WTC11 (cell line): ENCODE data around the gene SYNPO2.

ENCODE experiments used
- CTCF ChIP-seq: fragments of 200-600 bp; IDR thresholded peaks from 2 replicates; pipeline ENCODE4 v1.8.0; 2022; ENCODE audit warnings: antibody characterized with exemption
- ELF4 ChIP-seq: sonication (generic); formaldehyde crosslinking; IDR thresholded peaks from 2 replicates; pipeline ENCODE4 v1.8.1; 2022; ENCODE audit warnings: low read depth, mild to moderate bottlenecking, moderate library complexity, missing genetic modification reagents
- MLX ChIP-seq: sonication (generic); formaldehyde crosslinking; IDR thresholded peaks from 2 replicates; pipeline ENCODE4 v1.8.1; 2023; ENCODE audit warnings: mild to moderate bottlenecking, missing genetic modification reagents, moderate library complexity
- MXD4 ChIP-seq: fragments of 250-450 bp; sonication (Bioruptor Pico); IDR thresholded peaks from 2 replicates; pipeline ENCODE4 v1.8.0; 2021; ENCODE audit warnings: mild to moderate bottlenecking, moderate library complexity, borderline replicate concordance
- ZNF512 ChIP-seq: sonication (generic); formaldehyde crosslinking; IDR thresholded peaks from 2 replicates; pipeline ENCODE4 v1.8.1; 2022; ENCODE audit warnings: missing genetic modification reagents, borderline replicate concordance

- TF ChIP-seq CTCF, result no peak
- TF ChIP-seq MLX (CRISPR knock-in tag), result no peak
- TF ChIP-seq MXD4, result no peak
- no peak for TF ChIP-seq ELF4 (CRISPR knock-in tag)
- no peak for TF ChIP-seq ZNF512
Measured at GRCh38 chr4:118879409-118879808, 9.2 kb upstream of the SYNPO2 start.
